Esophagus squamous epithelium (tissue), 5 donors: Measurements from ENCODE around the gene KCNH8. TPM values are rescaled to one million over a fixed set of nuclear protein-coding genes. Genes with fewer than 3 reads are reported as not detected.

Experiments used
- DNase-seq: peaks from one replicate; lab custom pipeline; 2025; lab: John Stamatoyannopoulos, UW
- H3K27ac ChIP-seq, 4 donors: fragments of 200-600 bp; sonication (generic); one replicate each; pipeline ENCODE4 v1.5.1; 2016 to 2019; ENCODE audit warnings: mild to moderate bottlenecking in 1 of 4
- H3K27me3 ChIP-seq, 4 donors: fragments of 200-600 bp; sonication (generic); 1 replicate in 3 of 4; 2 replicates in 1 of 4; pipeline versions ENCODE4 v1.5.1 to v1.6.0; 2017 to 2021; ENCODE audit warnings: antibody characterized with exemption in 1 of 4
- H3K36me3 ChIP-seq, 3 donors: fragments of 200-600 bp; sonication (generic); one replicate each; pipeline ENCODE4 v1.5.1; 2016 to 2019
- H3K4me1 ChIP-seq, 3 donors: fragments of 200-600 bp; sonication (generic); one replicate each; pipeline ENCODE4 v1.5.1; 2017 to 2019
- H3K4me3 ChIP-seq, 4 donors: fragments of 200-600 bp; sonication (generic); 1 replicate in 3 of 4; 2 replicates in 1 of 4; pipeline ENCODE4 v1.5.1; 2016 to 2019; ENCODE audit warnings: mild to moderate bottlenecking in 2 of 4, moderate library complexity in 1 of 4
- H3K9me3 ChIP-seq, 3 donors: fragments of 200-600 bp; sonication (generic); one replicate each; pipeline ENCODE4 v1.5.1; 2016 to 2019
- CTCF ChIP-seq, 6 experiments: fragments of 450-650 bp in 4 of 6; fragments of 200-600 bp in 2 of 6; sonication (generic) in 2 of 6; IDR thresholded peaks; one replicate each; pipeline ENCODE4 v1.5.1; 2016 to 2019; ENCODE audit warnings: antibody characterized with exemption in 6 of 6, mild to moderate bottlenecking in 4 of 6, moderate library complexity in 4 of 6
- POLR2A ChIP-seq, 4 donors: fragments of 450-650 bp; IDR thresholded peaks; one replicate each; pipeline ENCODE4 v1.6.1; 2017; ENCODE audit warnings: antibody characterized with exemption in 4 of 4, mild to moderate bottlenecking in 4 of 4, moderate library complexity in 3 of 4
- WGBS, 2 donors: methylation state at CpG; one replicate each; pipeline ENCODE4 v1.1.5; 2018; 5-methylcytosine and 5-hydroxymethylcytosine counted together
- intact Hi-C: fragments of 100-400 bp; cut with DNase I; formaldehyde crosslinking; loops from one replicate; pipeline ENCODE4 v1.15.0; 2022
- total RNA-seq, 4 donors: library from RNA; depleted of rRNA; stranded (reverse); fragments of >200 nt; gene quantifications; one replicate each; pipeline ENCODE4 v1.1.0, GENCODE V29; 2016
- donor health status: DM: yes; HTN: yes; CAD: no.

Gene KCNH8
- total RNA-seq, 4 donors from 2014 or later = 0.57 TPM; not detected in 3

- intact Hi-C loops = no loop called here
- WGBS, 2 donors = 81 to 82% methylated on average over 1 of the region's 1 CpG
- no peak for DNase-seq
- TF ChIP-seq POLR2A (IDR thresholded peaks at IDR 0.05) (no peak), CTCF (IDR thresholded peaks at IDR 0.05) (no peak)
- Histone ChIP-seq H3K4me1 (no peaks in the 10 kb centered on the region), H3K27ac (no peak overlapping the region), H3K36me3 (no peaks in the 10 kb centered on the region), H3K27me3 (no peaks in the 10 kb centered on the region), H3K4me3 (no peak overlapping the region), H3K9me3 (no peaks in the 10 kb centered on the region)
Measured at GRCh38 chr3:19527746-19528145, 379.4 kb downstream of the KCNH8 start.

- no peak overlapping the region for H3K4me3 ChIP-seq
- no peaks in the 10 kb centered on the region for H3K9me3 ChIP-seq
- no peaks in the 10 kb centered on the region for H3K27me3 ChIP-seq
- intact Hi-C loops = no loop called here
- no peak for TF ChIP-seq POLR2A (IDR thresholded peaks at IDR 0.05)
- TF ChIP-seq CTCF (IDR thresholded peaks at IDR 0.05) = no peak
- H3K4me1 ChIP-seq = no peaks in the 10 kb centered on the region
- WGBS, 2 donors = 57 to 100% methylated on average over 1 of the region's 1 CpG
- H3K27ac ChIP-seq = no peak overlapping the region
- H3K36me3 ChIP-seq = no peaks in the 10 kb centered on the region
- DNase-seq = no peak
Measured at GRCh38 chr3:19531426-19531825, 383.1 kb downstream of the KCNH8 start.

- Histone ChIP-seq H3K27ac (no peak overlapping the region), H3K4me1 (no peaks in the 10 kb centered on the region), H3K4me3 (no peak overlapping the region), H3K36me3 (no peaks in the 10 kb centered on the region), H3K9me3 (no peaks in the 10 kb centered on the region), H3K27me3 (no peaks in the 10 kb centered on the region)
- intact Hi-C loops = no loop called here
- 24 to 31% methylated on average over 2 of the region's 2 CpGs for WGBS, 2 donors
- TF ChIP-seq CTCF (IDR thresholded peaks at IDR 0.05) (no peak), POLR2A (IDR thresholded peaks at IDR 0.05) (no peak)
- DNase-seq = no peak
Measured at GRCh38 chr3:19539518-19540392, 391.4 kb downstream of the KCNH8 start.

GRCh38 chr3:19540464-19540863 is 392.2 kb downstream of the KCNH8 start:
- no peak overlapping the region for H3K4me3 ChIP-seq
- no peaks in the 10 kb centered on the region for H3K4me1 ChIP-seq
- H3K36me3 ChIP-seq = no peaks in the 10 kb centered on the region
- H3K9me3 ChIP-seq = no peaks in the 10 kb centered on the region
- 67 to 70% methylated on average over 3 of the region's 3 CpGs for WGBS, 2 donors
- no peak for TF ChIP-seq CTCF (IDR thresholded peaks at IDR 0.05)
- no peak for TF ChIP-seq POLR2A (IDR thresholded peaks at IDR 0.05)
- no peaks in the 10 kb centered on the region for H3K27me3 ChIP-seq
- no peak for DNase-seq
- no peak overlapping the region for H3K27ac ChIP-seq
- intact Hi-C loops = no loop called here

- no peak overlapping the region for H3K4me3 ChIP-seq
- H3K36me3 ChIP-seq = no peaks in the 10 kb centered on the region
- no peaks in the 10 kb centered on the region for H3K9me3 ChIP-seq
- no peaks in the 10 kb centered on the region for H3K27me3 ChIP-seq
- intact Hi-C loops = no loop called here
- no peaks in the 10 kb centered on the region for H3K4me1 ChIP-seq
- WGBS, 2 donors = 71 to 73% methylated on average over 2 of the region's 2 CpGs
- TF ChIP-seq POLR2A (IDR thresholded peaks at IDR 0.05) (no peak), CTCF (IDR thresholded peaks at IDR 0.05) (no peak)
- DNase-seq = no peak
- H3K27ac ChIP-seq = no peak overlapping the region
Measured at GRCh38 chr3:19541284-19541683, 393.0 kb downstream of the KCNH8 start.
